ENCODE results near the gene FXYD5. TPM values are rescaled to one million over a fixed set of nuclear protein-coding genes. Genes with fewer than 3 reads are reported as not detected.

FXYD5 gene, protein sequence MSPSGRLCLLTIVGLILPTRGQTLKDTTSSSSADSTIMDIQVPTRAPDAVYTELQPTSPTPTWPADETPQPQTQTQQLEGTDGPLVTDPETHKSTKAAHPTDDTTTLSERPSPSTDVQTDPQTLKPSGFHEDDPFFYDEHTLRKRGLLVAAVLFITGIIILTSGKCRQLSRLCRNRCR
- 22.3 TPM for polyA plus RNA-seq (ENCODE audit: insufficient read length)

DNA sequence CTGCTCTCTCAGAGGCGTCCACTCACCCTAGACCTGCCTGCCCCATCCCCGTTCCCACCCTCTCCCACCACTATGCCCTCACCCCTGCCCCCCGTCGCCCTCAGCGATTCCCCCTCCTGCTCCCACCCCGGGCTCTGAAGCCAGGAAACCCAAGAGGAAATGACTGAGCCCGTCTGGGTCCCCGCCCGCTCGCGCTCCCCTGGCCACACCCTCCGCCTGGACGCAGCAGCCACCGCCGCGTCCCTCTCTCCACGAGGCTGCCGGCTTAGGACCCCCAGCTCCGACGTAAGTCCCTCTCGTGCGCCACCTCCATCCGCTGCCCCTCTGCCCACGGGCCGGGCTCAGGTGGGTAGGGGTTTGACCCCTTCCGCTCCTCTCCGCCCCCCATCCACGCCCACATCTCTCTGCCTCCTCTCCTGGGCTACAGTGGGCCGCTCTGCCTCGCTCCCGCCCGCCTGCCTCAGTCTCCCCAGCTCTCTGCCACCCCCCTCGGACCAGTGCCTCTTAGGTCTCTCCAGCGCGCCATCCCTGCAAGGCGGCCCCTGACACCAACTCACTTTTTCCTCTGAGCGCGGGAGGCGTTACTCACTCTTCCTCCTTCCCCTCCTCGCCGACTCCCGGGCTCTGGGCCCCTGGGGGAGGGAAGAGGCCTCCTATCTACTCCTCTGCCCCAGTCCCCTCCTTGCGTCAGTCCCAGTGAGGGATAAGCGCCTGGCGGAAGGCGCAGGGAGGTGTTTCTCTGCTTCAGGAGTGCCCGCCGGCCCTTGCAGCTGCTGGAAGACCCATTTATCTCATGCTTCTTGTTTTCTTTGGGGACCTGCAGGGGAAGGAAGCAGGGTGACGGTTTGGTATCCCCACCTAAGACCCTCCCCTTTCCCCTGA, at the start of gene FXYD5:
Gene FXYD5 (plus strand): TSS at position 211 of the 882 bp plus-strand sequence. CDS start 816 bp downstream, outside the sequence.
- DNase-seq: peak; percentile 64

DNA sequence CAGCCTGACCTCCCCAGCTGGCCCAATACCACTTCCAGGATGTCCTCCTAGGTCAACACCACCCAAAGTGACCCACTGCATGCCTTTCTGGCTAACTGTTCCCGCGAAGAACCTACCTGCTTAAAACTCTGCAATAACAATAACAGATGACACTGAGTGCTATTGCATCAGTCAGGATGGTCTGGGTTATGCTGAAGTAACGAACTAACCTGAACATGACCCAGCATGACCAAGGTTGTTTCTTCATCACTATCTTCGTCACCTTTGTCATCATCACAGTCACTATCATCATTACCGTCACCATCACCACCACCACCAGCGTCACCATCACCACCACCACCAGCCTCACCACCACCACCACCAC, 49.5 kb upstream of the FXYD5 start:
- no peak for DNase-seq

- no peak for DNase-seq
These were observed 48.9 kb upstream of the FXYD5 start for GRCh38 chr19:35105411-35106290.

DNA sequence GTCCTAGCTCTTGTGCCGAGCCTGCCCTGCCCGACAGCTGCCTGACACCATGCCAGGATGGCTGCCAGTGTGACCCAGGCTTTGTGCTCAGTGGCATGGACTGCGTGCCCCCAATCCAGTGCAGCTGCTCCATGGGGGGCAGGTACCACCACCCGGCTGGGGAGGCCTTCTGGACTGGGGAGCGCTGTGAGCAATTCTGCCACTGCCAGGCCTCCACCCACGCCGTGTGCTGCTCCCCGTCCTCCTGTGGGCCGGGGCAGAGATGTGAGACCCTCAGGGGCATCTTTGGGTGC, 48.3 kb upstream of the FXYD5 start:
- no peak for DNase-seq

- no peak for DNase-seq
These were observed 47.5 kb upstream of the FXYD5 start for GRCh38 chr19:35106898-35107541.

GRCh38 chr19:35107545-35107944, 47.0 kb upstream of the FXYD5 start:
- no peak for DNase-seq

GRCh38 chr19:35108730-35109129, 45.8 kb upstream of the FXYD5 start:
- DNase-seq: no peak

DNA sequence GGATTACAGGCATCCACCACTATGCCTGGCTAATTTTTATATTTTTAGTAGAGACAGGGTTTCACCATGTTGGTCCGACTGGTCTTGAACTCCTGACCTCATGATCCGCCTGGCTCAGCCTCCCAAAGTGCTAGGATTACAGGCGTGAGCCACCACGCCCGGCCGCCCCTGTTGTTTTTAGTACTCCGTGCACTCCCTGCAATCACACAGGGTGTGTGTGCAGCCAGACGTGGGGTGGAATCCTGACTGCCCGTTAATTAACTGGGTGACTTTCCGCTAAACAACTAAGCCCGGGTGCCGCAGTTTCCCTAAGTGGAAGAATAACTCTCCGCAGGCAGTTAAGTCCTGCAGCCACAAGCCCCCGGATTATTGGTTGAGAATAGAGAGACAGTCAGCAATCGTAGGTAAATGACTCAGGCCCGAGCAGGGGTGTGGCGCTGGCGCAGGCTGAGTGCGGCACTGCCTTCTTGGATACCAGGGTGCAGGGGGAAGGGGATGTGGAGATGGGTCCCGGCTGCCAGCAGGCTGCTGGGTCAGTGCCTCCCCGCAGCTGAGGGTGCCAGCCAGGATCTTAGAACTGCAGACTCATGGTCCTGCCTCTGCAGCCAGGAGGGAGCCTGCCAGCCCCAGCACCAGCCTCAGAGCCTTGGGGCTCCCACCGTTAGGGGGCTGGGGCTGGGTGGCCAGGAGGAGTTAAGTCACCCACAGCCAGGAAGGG, 45.0 kb upstream of the FXYD5 start:
- no peak for DNase-seq

GRCh38 chr19:35110974-35111373, 43.6 kb upstream of the FXYD5 start:
- no peak for DNase-seq

DNA sequence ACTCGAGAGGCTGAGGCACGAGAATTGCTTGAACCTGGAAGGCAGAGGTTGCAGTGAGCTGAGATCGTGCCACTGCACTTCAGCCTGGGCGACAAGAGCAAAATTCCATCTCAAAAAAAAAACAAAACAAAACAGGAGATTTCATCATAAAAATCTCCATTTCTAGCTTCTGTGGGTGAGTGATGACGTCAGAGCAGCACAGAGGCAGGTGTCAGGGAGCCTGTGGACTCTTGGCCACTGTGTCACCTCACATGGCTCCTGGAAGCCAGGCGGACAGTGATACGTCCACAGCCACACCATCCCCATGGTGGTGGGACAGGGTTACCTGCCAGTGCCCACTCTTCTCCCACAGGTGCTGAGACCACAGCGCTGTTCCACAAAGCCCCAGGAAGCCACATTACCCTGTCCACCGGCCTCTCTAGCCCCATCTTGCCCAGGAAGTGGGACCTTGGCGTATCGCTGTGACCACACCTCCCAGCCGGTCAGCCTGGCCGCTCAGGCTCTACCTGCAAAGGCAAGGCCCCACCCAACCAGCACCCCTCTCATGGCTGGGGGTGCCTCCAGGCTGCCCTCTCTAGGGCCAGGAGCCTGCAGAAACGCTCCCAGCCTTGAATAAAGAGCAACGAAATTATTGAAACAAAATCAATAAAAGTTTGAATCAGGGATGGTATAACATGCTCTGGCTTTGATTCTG, 41.4 kb upstream of the FXYD5 start:
- DNase-seq: no peak

- DNase-seq: peak; percentile 76
These were observed 40.0 kb upstream of the FXYD5 start for GRCh38 chr19:35114353-35115176.

DNA sequence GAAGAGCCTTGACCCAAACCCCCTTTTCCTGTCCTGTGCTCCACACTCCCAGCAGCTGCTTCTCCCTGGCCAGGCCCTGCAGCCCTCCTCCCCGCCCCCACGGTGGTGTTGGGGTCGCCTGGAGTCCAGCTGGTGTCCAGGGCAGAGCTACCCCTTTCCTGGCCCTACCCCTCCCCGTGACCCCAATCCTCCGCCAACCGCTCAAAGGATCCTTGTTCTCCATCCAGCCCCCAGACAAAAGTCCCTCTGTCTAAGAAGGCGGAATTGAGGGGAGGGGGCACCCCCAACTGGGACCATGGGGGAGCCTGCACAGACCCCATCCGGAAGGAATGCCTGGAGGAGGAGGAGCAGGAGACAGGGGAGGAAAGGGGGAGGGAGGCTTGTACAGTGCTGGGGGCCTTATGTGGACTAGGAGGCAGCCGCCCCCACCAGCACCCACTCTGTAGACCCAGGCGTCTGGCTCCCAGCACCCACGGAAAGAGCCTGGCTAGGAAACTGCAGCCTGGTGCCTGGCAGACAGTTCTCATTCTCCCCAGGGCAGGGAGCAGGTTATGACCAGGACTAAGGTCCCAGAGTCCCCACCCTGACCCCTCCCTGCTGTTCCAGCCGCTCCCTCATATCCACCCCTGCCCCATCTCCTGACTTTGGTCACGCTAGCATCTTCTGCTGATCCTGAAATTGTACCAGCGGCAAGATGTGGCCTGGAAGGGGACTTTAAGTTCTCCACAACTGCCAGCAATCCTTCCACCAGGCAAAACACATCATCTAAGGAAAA, 39.2 kb upstream of the FXYD5 start, which contains the start of gene FXYD3:
Gene FXYD3 (plus strand): TSS at position 647 of the 775 bp plus-strand sequence. CDS start 3,554 bp downstream, outside the sequence.
- no peak for DNase-seq

- no peak for DNase-seq
These were observed 38.3 kb upstream of the FXYD5 start for GRCh38 chr19:35116072-35116801.

GRCh38 chr19:35117116-35117515, 37.4 kb upstream of the FXYD5 start:
- no peak for DNase-seq

DNA sequence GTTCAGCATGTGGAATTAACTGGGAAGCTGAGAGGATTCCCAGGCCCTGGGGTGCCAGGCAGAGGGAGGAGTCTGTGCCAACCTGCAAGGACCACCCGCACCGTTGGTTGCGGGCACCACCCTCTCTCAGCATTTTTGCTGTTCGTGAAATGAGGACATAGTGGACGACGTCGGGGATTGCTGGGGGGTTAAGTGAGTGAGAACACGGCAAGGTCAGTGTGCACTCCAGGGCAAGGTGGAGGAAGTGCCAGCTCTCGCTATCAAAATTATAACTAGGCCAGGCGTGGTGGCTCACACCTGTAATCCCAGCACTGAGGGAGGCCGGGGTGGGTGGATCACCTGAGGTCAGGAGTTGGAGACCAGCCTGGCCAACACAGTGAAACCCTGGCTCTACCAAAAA, 36.7 kb upstream of the FXYD5 start:
- no peak for DNase-seq

DNA sequence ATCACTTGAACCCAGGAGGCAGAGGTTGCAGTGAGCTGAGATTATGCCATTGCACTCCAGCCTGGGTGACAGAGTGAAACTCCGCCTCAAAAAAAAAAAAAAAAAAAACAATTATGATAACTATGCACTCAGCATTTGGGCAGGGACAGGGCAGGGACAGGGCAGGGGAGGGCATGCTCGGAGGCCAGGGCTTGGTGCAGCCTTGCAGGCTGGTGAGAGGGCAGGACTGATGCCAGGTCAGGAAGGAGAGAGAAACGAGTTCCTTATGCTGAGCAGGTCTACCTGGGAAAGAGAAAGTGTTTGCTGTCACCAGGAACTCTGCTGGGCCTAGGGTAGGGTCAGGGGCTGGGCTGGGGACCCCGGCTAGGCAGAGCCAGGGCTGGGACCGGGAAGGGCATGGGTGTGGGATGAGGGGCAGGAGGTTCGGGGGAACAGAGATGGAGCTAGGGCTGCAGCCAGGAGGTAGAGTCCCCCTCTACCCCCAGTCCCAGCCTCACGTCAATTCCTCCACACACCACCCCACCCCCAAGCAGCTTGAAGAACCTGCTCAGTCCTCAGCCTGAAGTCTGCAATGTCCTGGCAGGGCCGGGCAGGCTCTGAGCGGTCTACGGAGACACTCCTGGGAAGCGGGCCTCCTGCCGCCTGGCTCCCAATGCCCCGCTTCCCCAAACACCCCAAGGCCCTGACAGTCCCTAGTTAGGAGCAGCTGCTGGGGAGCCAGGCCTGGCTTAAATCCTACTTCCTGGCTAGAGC, 36.1 kb upstream of the FXYD5 start:
- no peak for DNase-seq

- no peak for DNase-seq
These were observed 35.4 kb upstream of the FXYD5 start for GRCh38 chr19:35119091-35119490.

- DNase-seq: no peak
These were observed 34.9 kb upstream of the FXYD5 start for GRCh38 chr19:35119578-35120155.

Data from hindlimb muscle (tissue), 1 donor.